GM18858 (cell line): ENCODE results near the gene STAC2.
"Not testable (repeated sequence)": the region's sequence is repeated elsewhere in the genome, so short reads cannot be mapped to it uniquely, and the experiment has no call there.

Experiments used
- ATAC-seq: cut with Tn5 transposase; IDR thresholded peaks from one replicate; pipeline ENCODE4 v1.9.1; 2021; ENCODE audit not compliant: unreplicated experiment

Gene STAC2, protein sequence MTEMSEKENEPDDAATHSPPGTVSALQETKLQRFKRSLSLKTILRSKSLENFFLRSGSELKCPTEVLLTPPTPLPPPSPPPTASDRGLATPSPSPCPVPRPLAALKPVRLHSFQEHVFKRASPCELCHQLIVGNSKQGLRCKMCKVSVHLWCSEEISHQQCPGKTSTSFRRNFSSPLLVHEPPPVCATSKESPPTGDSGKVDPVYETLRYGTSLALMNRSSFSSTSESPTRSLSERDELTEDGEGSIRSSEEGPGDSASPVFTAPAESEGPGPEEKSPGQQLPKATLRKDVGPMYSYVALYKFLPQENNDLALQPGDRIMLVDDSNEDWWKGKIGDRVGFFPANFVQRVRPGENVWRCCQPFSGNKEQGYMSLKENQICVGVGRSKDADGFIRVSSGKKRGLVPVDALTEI

DNA sequence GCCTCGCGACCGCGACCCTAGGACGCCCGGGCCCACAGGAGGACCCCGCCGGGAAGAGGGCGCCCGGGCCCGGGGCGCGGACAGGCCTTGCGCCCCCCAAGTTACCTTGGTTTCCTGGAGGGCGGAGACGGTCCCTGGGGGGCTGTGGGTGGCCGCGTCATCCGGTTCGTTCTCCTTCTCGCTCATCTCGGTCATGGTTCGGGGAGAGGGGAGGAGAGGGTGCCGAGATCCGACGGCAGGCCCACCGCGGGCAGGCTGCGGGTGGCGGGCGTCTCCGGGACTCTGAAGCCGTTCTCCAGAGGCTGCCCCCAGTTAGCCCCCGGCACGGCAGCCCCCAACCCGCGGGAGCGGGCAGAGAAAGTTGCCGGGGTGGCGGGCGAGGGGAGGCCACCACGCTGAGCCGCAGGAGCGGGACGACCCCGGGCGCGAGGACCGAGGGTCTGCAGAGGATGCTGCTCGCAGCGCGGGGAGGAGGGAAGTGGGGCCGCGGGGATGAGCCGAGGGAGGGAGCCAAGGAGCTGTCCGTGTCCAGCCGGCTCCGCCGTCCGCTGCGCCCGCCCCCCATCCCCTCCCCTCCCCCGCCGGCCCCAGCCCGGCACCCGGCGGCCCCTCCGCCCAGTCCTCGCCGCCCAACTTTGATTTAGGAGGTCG is at the start of gene STAC2:
STAC2 (minus strand) TSS at position 638 of the 651 bp plus-strand sequence; CDS start at position 195, 443 bp downstream.
- no peak for ATAC-seq

GRCh38 chr17:39271546-39271945 is 45.8 kb upstream of the STAC2 start:
- no peak for ATAC-seq

DNA sequence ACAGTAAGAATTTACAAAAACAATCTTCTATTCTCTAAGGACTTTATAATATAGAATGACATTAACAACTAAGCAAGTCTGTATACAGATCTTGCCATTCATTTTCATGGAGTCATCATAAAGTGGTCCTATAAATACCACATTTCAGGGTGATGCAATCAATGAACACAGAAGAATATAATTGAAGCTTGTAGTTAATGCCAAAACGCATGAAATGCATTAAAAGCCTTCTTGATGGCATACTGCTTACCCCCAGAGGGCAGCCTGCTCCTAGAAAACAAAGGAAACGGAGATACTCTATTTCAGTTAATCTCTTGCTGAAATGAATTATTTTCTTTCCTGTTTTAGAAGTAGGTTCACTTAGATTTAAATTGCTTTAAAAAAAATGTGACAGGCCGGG is 45.2 kb upstream of the STAC2 start:
- ATAC-seq, result no peak

GRCh38 chr17:39264119-39264518 is 38.4 kb upstream of the STAC2 start:
- no peak for ATAC-seq

- ATAC-seq, result no peak
These were observed 35.5 kb upstream of the STAC2 start for GRCh38 chr17:39261286-39261685.

DNA sequence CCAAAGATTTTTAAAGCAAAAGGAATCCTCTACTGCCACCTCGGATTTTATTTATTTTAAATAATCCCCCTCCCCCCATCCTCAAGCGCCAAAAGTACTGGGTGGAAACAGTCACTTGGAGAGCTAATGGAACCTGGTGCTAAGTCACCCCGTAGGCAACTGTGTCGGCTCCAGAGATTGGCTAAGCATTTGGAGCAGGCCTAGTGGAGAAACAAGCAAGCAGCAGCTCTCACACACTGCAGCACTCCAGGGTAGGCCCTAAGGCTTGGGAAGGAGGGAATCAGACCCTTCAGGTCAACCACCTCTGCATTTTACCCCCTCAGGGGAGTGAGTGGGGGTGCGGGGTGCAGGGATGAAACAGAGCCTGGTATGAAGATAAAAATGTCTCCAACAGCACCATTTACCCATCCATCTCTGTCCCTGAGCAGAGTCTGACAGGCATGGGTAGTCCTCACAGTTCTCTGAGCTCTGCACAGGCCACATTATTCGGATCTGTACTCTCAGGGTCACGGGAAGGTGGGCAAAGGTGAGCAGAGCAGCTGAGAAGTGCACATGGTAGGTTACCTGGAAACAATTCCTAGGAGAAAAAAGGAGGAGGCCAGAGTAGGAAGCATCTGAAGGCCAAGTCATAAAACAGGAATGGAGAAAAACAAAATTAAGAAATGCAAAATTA is 27.2 kb upstream of the STAC2 start:
- no peak for ATAC-seq

- ATAC-seq, result no peak
These were observed 26.3 kb upstream of the STAC2 start for GRCh38 chr17:39251997-39252396.

- ATAC-seq, result not testable (repeated sequence)
These were observed 24.3 kb upstream of the STAC2 start for GRCh38 chr17:39250076-39250475.

- no peak for ATAC-seq
These were observed 20.5 kb upstream of the STAC2 start for GRCh38 chr17:39246274-39246673.

DNA sequence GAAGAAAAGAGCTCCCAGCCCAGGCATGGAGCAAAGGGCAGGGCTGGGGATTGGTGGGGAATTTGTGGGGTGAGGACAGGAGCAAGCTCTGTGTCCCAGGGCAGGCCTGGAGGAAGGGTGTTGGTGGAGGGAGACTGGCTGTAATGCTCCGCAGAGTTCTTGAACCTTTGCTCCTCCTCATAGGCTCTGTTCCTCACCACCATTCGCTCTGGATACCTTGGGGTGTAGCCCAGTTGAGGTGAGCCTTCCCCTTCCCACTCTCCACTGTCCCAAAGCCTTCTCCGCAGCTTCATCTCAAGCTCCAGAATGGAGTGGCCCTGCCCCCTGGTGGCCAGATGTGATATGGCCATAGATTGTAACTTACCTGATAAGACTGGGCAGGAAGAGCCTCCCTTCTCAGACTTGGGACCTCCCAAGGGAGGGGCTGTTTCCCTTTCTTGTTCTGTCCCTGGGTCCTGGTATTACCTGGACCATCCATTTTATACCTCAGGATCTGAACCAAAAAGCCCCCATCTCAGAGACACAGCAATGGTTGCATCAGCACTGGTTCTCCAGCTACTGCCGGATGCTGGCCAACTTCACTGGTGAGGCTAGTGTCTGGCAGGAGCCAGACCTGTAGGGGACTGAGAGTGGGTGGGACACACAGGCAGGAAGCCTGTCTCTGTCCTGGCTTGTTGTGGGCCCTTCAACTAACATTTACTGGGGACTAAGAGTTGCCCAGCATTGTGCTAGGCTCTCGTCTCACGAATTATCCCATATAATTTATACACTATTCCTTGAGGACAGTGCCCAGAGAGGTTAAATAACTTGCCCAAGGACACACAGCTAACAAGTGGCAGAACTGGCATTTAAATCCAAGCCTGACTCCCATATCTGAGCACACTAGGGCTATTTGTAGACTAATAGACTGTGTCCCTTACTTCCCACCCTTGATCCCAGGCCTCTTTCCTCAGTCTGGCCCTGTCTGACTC is 19.1 kb upstream of the STAC2 start:
- no peak for ATAC-seq

DNA sequence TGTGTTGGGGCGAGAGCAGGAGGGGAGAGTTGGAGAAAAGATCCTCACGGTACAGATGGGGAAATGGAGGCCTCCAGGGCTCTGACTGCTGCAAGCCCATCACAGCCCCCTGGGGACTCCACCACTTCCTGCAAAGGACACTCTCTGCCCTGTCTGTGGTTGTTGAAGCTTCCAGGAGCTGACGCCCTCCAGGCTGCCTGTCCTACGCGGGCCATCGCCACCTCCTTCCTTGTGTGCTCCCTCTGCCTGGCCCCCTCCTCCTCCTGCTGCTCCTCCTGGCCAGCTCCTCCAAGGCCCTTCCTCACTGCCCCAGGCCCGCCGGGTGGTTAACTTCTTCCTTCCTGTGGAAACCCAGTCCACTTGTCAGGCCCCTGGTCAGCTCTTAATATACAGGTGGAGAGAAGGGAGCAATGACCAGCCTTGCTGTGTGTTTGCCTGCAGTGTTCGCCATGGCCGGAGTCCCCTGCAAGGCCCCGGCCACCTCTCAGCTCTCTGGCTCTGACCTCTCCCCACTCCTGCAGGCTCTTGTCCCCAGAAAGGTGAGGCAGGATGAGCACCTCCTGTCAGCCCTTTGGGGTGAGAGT is 18.4 kb upstream of the STAC2 start:
- ATAC-seq, result no peak

DNA sequence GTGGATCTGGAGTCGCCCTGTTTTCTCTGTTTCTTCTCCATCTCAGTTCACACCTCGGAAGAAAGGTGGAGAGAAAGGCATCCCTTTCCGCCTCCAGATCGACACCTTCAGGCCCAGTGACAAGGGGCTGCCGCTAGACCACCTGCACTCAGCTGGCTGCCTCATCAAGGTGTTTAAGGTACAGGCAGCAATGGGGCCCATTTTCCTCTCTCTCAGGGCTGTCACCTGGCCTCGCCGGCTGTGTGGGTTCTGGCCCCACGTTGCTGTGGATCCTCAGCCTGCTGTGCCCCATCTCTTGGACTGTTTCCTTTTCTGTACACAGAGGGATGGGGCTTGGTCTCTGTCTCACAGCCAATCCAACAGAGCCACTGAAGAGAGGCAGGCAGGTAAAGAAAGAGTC is 17.4 kb upstream of the STAC2 start:
- ATAC-seq, result no peak

DNA sequence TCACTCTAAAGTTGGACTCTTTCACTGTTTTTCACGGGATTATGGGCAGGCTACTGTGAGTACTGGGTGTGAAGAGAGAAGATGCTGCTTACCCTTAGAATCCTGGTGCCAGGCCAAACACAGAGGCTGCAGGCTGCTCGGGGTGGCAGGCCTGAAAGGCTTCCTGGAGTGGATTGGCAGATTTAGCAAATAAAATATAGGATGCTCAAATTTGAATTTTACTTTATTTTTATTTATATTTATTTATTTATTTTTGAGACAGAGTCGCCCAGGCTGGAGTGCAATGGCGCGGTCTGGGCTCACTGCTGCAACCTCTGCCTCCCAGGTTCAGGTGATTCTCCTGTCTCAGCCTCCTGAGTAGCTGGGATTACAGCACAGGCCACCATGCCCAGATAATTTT is 14.9 kb upstream of the STAC2 start:
- no peak for ATAC-seq

DNA sequence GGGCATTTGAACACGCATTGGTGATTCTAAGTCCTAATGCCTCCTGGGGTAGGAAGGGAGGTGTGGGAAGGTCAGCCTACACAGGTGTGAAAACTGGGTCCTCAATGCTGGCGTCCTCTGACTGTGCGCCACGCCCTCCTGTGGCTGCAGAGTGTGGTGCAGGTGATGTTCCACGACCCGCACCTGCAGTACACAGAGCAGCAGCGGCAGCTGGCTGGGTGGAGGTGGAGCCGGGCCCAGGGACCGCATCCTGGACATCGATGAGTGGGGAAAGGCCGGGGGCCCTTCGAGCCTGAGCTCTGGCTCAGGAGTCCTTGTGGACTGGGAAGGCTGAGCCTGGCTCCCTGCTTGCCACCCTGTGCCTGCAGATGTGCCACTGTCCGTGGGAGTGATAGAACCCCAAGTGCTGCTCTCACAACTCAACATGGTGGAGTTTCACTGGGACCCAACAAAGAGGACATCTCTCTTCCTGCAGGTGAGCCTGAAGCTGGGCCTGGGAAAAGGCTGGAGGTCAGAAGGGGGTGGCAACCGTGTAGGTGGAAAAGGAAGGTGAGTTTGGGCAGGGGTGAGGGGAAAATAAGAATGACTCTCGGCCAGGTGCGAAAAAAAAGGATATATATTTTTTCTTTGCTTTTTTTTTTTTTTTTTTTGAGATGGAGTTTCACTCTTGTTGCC is 14.0 kb upstream of the STAC2 start:
- ATAC-seq, result no peak

DNA sequence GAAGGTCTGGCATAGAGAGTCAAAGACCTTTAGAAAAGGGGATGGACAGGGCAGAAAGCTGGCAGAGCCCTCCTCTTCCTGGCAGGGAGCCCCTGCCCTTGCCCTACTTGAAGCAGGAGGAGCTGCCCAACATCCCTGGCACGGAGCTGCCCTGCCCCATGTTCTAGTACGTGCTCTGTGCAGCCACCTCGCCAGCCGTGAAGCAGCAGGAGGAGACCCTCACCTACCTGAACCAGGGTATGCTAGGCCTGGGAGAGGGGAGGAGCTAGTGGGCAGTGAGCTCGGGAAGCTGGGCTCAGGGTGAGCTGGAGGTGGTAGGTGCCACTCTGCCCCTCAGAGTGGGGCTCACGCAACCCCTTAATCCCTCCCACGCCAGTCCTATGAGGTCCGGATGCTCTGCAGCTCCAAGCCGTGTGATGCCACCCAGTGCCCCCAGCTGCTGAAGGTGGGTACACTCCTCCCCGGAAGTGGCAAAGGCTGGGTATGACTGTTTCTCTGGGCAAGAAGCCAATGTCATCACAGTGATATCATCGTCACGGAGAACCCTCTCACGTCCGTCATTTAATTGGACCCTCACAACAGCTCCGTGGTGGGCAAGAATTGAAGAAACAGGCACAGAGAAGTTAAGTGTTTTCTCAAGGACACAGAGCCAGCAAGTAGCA is 12.7 kb upstream of the STAC2 start:
- no peak for ATAC-seq

DNA sequence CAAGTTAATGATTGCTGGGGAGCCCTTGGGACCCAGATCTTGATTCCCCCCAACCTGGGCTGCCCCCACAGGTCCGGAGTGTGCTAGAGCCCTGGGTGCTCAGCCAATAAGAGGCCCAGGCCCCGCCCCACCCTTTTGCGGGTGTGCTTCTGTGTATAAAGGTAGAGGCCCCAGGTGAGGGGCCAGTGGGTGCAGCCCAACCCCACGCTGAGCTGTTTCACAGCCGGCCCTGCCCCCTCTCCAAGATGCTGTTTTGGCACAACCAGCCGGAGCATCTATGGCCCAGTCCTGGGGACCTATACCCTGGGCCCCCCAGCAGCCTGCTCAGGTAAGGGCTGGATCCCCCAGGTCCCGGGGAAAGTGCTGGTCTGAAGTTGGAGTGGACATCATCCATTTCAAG is 11.8 kb upstream of the STAC2 start:
- ATAC-seq, result no peak

GRCh38 chr17:39236981-39237441 is 11.3 kb upstream of the STAC2 start:
- no peak for ATAC-seq

DNA sequence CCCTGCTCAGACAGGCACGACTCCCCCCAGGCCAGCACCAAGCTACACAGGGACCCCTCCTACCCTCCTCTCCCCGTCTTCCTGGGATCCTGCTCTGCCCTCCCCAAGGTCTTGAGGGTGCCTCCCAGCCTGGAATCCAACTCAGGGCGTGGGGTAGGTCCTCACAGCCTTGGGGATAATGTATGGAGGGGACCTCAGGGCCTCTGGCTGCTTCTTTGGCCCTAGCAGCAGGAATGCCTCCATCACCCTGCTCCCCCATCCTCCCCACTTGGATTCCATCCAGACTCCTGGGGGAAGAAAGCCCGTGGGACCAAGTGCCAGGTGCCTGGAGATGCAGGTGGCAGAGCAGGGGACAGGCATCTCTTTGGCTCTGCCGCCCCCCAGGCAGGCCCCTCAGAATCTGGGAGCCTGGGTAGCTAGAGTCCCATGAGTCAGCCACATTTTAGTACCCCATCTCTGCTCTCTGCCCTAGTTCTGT is 10.7 kb upstream of the STAC2 start:
- ATAC-seq, result no peak
